Measurements from ENCODE around the gene NPY4R2.
"Not testable (repeated sequence)": the region's sequence is repeated elsewhere in the genome, so short reads cannot be mapped to it uniquely, and the experiment has no call there.

NPY4R2 gene

GRCh38 chr10:47960699-47961098, 42.2 kb downstream of the NPY4R2 start:
- not testable (repeated sequence) for DNase-seq (ENCODE audit: low read depth in 2 of 2); H3K4me3 ChIP-seq (replicated peaks in 1 of 2; ENCODE audit: low read depth in 2 of 2, low read length in 2 of 2)

GRCh38 chr10:47962785-47963184, 44.3 kb downstream of the NPY4R2 start:
- not testable (repeated sequence) for H3K4me3 ChIP-seq (replicated peaks in 1 of 2; ENCODE audit: low read depth in 2 of 2, low read length in 2 of 2); DNase-seq (ENCODE audit: low read depth in 2 of 2)

- H3K4me3 ChIP-seq (replicated peaks in 1 of 2; ENCODE audit: low read depth in 2 of 2, low read length in 2 of 2); DNase-seq (ENCODE audit: low read depth in 2 of 2): not testable (repeated sequence)
These were observed 46.0 kb downstream of the NPY4R2 start for GRCh38 chr10:47964280-47965063.

- not testable (repeated sequence) for H3K4me3 ChIP-seq (replicated peaks in 1 of 2; ENCODE audit: low read depth in 2 of 2, low read length in 2 of 2); DNase-seq (ENCODE audit: low read depth in 2 of 2)
These were observed 50.5 kb downstream of the NPY4R2 start for GRCh38 chr10:47968988-47969387.

GRCh38 chr10:47970047-47970446, 51.6 kb downstream of the NPY4R2 start:
- not testable (repeated sequence) for DNase-seq (ENCODE audit: low read depth in 2 of 2); H3K4me3 ChIP-seq (replicated peaks in 1 of 2; ENCODE audit: low read depth in 2 of 2, low read length in 2 of 2)

GRCh38 chr10:47971598-47971997, 53.1 kb downstream of the NPY4R2 start:
- not testable (repeated sequence) for DNase-seq (ENCODE audit: low read depth in 2 of 2); H3K4me3 ChIP-seq (replicated peaks in 1 of 2; ENCODE audit: low read depth in 2 of 2, low read length in 2 of 2)

- not testable (repeated sequence) for DNase-seq (ENCODE audit: low read depth in 2 of 2); H3K4me3 ChIP-seq (replicated peaks in 1 of 2; ENCODE audit: low read depth in 2 of 2, low read length in 2 of 2)
These were observed 53.6 kb downstream of the NPY4R2 start for GRCh38 chr10:47972077-47972476.
